Astrocyte (in vitro differentiated cells and primary cell): ENCODE results near the gene TARBP2.

ENCODE experiments used
- CTCF ChIP-seq: IDR thresholded peaks from 2 replicates; pipeline ENCODE4 v1.5.1; 2011; ENCODE audit warnings: low read depth, mild to moderate bottlenecking, inconsistent platforms, low read length, moderate library complexity; ENCODE audit not compliant: insufficient read depth
- EZH2 ChIP-seq: IDR thresholded peaks from 2 replicates; pipeline ENCODE4 v1.6.1; 2012; ENCODE audit warnings: mild to moderate bottlenecking, low read length, inconsistent platforms; ENCODE audit not compliant: insufficient read depth

GRCh38 chr12:53451661-53452158 lies 49.4 kb upstream of the TARBP2 start, which contains the start of gene PCBP2:
- TF ChIP-seq CTCF (peak; percentile 81), EZH2 (no peak)
